ENCODE results near the gene TRAPPC14. TPM values are rescaled to one million over a fixed set of nuclear protein-coding genes. Genes with fewer than 3 reads are reported as not detected.

Gene TRAPPC14
- total and polyA plus RNA-seq, 2 of the 13 experiments (the other 11 are each of a cell fraction or from before 2014, with no cell fraction given): 4.7 to 9.6 TPM

DNA sequence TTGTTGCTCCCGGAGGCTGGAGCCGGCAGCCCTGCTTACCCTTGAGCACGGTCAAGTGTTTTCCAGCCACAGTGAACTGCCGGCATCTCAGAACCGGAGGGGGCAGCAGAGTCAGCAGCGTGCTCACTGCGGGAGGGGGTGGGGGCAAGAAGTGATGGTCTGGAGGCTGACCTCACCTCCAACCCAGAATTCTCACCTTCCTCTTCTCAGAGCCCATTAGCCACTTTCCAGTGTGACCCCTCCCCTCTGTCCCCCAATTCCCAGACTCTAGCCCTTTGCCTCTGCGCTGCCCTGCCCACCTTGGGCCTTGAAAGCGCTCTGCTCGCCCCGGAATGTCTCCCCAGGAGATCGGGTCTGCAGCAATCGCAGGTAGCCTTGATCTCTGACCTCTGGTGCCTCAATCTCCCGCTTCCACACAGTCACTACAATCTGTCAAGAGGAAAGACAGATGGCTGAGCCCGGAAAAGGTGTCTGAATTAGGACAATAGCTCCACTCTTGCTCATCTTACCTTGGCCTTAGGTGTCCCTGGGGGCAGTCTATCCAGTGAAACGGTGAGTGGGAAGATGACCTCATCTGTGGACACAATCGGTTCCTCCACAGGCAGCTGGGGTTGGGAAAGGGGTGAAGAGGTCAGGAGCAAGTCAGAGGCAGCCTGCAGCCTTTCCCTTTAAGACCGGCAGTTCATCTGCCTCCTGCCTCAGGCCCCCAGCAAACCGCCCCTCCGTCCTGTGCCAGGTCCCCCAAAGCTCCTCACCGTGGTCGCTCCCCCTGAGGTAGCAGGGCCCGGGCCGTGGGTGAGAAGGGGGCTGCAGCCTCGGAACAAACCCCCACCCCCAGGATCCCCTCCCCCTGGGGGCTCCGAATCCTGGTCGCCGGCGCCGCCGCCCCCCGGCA is 942 bp downstream of the TRAPPC14 start (continued):
- TF ChIP-seq PBX3 (CRISPR knock-in tag; IDR thresholded peaks at IDR 0.05; ENCODE audit: borderline replicate concordance) (no peak), ZNF335 (CRISPR knock-in tag; IDR thresholded peaks at IDR 0.05) (peak; percentile 56; the same call in 1 of the 2 replicates), ZNF468 (CRISPR knock-in tag; IDR thresholded peaks at IDR 0.05) (no peak), SATB2 (CRISPR knock-in tag; IDR thresholded peaks at IDR 0.05) (no peak), KDM2A (CRISPR knock-in tag; IDR thresholded peaks at IDR 0.05; ENCODE audit: borderline replicate concordance, low read depth) (peak; percentile 53), NCOA2 (CRISPR knock-in tag; IDR thresholded peaks at IDR 0.05) (peak; percentile 73), MBNL3 (CRISPR knock-in tag; conservative IDR thresholded peaks at IDR 0.05) (no peak), RERE (CRISPR knock-in tag; IDR thresholded peaks at IDR 0.05; ENCODE audit: low read depth) (peak; percentile 35; the same call in 1 of the 2 replicates), ZNF343 (CRISPR knock-in tag; IDR thresholded peaks at IDR 0.05) (no peak), SALL2 (CRISPR knock-in tag; IDR thresholded peaks at IDR 0.05) (no peak), GFI1 (CRISPR knock-in tag; IDR thresholded peaks at IDR 0.05; ENCODE audit: borderline replicate concordance) (no peak), ZNF260 (CRISPR knock-in tag; IDR thresholded peaks at IDR 0.05; ENCODE audit: borderline replicate concordance, low read depth) (no peak), SP2 (CRISPR knock-in tag; IDR thresholded peaks at IDR 0.05) (no peak), ZBTB38 (CRISPR knock-in tag; IDR thresholded peaks at IDR 0.05) (0 out of 2 replicates have a peak, but pooled peaks have one; percentile 37)

Data from HepG2 (cell line).